Keratinocyte (primary cell): ENCODE results near the gene SHOC1.

Source experiments
- CTCF ChIP-seq, 3 experiments: IDR thresholded peaks in 1 of 3; conservative IDR thresholded peaks in 1 of 3; optimal IDR thresholded peaks in 1 of 3; 2 replicates in 2 of 3; 3 replicates in 1 of 3; pipeline versions ENCODE3 to v1.5.1; 2011; ENCODE audit warnings: low read length in 3 of 3, mild to moderate bottlenecking in 3 of 3, moderate library complexity in 2 of 3, control low read depth in 1 of 3, inconsistent platforms in 1 of 3; ENCODE audit not compliant: insufficient read depth in 2 of 3; ENCODE audit errors: extremely low read depth in 1 of 3
- EZH2 ChIP-seq: IDR thresholded peaks from one replicate; pipeline ENCODE4 v1.6.1; 2012; ENCODE audit warnings: inconsistent platforms, mild to moderate bottlenecking, low read length, moderate library complexity

DNA sequence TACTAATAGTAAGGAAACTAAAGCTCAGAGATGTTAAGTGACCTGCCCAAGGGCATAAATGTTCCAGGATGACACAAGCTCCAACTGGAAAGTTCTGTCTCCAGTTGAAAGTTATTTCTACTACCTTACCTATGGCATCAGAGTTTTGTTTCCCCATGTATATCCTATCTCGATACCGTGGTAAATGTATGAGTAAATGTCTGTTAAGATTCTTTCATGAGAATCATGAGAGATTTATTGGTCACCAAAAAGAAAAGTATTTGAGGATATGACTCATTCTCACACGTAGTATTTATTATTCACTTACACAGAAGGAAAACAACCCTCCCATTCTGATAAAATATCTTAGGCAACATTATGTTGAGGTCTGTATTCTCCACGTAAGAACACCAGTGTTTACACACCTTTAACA, 11.1 kb upstream of the SHOC1 start:
- no peak for TF ChIP-seq CTCF (optimal IDR thresholded peaks at IDR 0.05 in 1 of 3, IDR thresholded peaks at IDR 0.05 in 1 of 3, conservative IDR thresholded peaks at IDR 0.05 in 1 of 3; ENCODE audit: extremely low read depth in 1 of 3, insufficient read depth in 2 of 3, low read length in 3 of 3)
- no peak for TF ChIP-seq EZH2
